Body of pancreas (tissue), 4 donors: ENCODE data around the gene PRSS8.

Experiments
- POLR2A ChIP-seq, 3 donors: fragments of 450-650 bp; IDR thresholded peaks; one replicate each; pipeline ENCODE4 v1.6.1; 2016; ENCODE audit warnings: antibody characterized with exemption in 3 of 3, mild to moderate bottlenecking in 2 of 3
- TF ChIP-seq, protein P1 (sequence below), 7 experiments: fragments of 450-650 bp in 4 of 7; fragments of 200-600 bp in 3 of 7; sonication (generic) in 3 of 7; IDR thresholded peaks; one replicate each; pipeline ENCODE4 v1.5.1; 2016 to 2019; ENCODE audit warnings: antibody characterized with exemption in 7 of 7

GRCh38 chr16:31111881-31112466, 23.6 kb downstream of the PRSS8 start:
- TF ChIP-seq, protein P1, sequence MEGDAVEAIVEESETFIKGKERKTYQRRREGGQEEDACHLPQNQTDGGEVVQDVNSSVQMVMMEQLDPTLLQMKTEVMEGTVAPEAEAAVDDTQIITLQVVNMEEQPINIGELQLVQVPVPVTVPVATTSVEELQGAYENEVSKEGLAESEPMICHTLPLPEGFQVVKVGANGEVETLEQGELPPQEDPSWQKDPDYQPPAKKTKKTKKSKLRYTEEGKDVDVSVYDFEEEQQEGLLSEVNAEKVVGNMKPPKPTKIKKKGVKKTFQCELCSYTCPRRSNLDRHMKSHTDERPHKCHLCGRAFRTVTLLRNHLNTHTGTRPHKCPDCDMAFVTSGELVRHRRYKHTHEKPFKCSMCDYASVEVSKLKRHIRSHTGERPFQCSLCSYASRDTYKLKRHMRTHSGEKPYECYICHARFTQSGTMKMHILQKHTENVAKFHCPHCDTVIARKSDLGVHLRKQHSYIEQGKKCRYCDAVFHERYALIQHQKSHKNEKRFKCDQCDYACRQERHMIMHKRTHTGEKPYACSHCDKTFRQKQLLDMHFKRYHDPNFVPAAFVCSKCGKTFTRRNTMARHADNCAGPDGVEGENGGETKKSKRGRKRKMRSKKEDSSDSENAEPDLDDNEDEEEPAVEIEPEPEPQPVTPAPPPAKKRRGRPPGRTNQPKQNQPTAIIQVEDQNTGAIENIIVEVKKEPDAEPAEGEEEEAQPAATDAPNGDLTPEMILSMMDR (IDR thresholded peaks at IDR 0.05): no peak
- TF ChIP-seq POLR2A (IDR thresholded peaks at IDR 0.05): no peak
